HFFc6 (cell line): ENCODE measurements around the gene BIVM. TPM values are rescaled to one million over a fixed set of nuclear protein-coding genes. Genes with fewer than 3 reads are reported as not detected.

Experiments
- DNase-seq: peaks from one replicate; pipeline ENCODE4 v3.0.0-alpha.2; 2018
- H3K27ac Mint-ChIP-seq: 2 replicates; pipeline ENCODE4 v1.8.0; 2020; ENCODE audit warnings: mild to moderate bottlenecking, mixed read lengths
- H3K27me3 Mint-ChIP-seq: 2 replicates; pipeline ENCODE4 v1.8.0; 2021; ENCODE audit warnings: mild to moderate bottlenecking, moderate library complexity, mixed read lengths; ENCODE audit not compliant: insufficient read depth
- H3K36me3 Mint-ChIP-seq: 2 replicates; pipeline ENCODE4 v1.8.0; 2021; ENCODE audit warnings: low read depth, mixed read lengths
- H3K4me1 Mint-ChIP-seq: 2 replicates; pipeline ENCODE4 v1.8.0; 2020; ENCODE audit warnings: low read depth, mixed read lengths
- H3K4me3 Mint-ChIP-seq: 2 replicates; pipeline ENCODE4 v1.8.0; 2020; ENCODE audit warnings: mild to moderate bottlenecking, moderate library complexity, mixed read lengths
- H3K9me3 Mint-ChIP-seq: 2 replicates; pipeline ENCODE4 v1.8.0; 2020; ENCODE audit warnings: mild to moderate bottlenecking, mixed read lengths
- CTCF ChIP-seq: fragments of 200-600 bp; sonication (generic); IDR thresholded peaks from 2 replicates; pipeline ENCODE4 v1.5.0; 2021; ENCODE audit warnings: antibody characterized with exemption, mild to moderate bottlenecking
- total RNA-seq, 6 experiments: library from RNA; stranded (reverse); fragmentation: NEBNext Ultra II Directional; extraction: Animal tissue kit (Norgen Biotek cat#: 25700); gene quantifications; 2 replicates in 1 of 6; 3 replicates in 5 of 6; pipeline ENCODE4 v1.2.3, GENCODE V29; 2021

BIVM gene
- total RNA-seq, 6 experiments from 2014 or later = 16.6 to 24.0 (median 18.9) TPM

GRCh38 chr13:102807699-102808098 lies 8.8 kb downstream of the BIVM start:
- Mint-ChIP-seq H3K27me3 (no peaks in the 10 kb centered on the region; the same call in 1 of the 2 replicates), H3K36me3 (peaks cover 50% of the 10 kb centered on the region), H3K9me3 (peaks cover 16% of the 10 kb centered on the region), H3K4me3 (no peak overlapping the region), H3K4me1 (peaks cover 40% of the 10 kb centered on the region), H3K27ac (no peak overlapping the region)
- DNase-seq = no peak
- TF ChIP-seq CTCF = no peak

GRCh38 chr13:102812611-102813287 lies 13.8 kb downstream of the BIVM start:
- no peak for TF ChIP-seq CTCF
- H3K36me3 Mint-ChIP-seq = peaks cover 47% of the 10 kb centered on the region
- peaks cover 16% of the 10 kb centered on the region for H3K9me3 Mint-ChIP-seq
- no peak overlapping the region; the same call in 1 of the 2 replicates for H3K4me3 Mint-ChIP-seq
- peak overlapping the region; percentile 52 for H3K27ac Mint-ChIP-seq
- H3K27me3 Mint-ChIP-seq = no peaks in the 10 kb centered on the region
- no peak for DNase-seq
- H3K4me1 Mint-ChIP-seq = peaks cover 65% of the 10 kb centered on the region

- Mint-ChIP-seq H3K27ac (no peak overlapping the region), H3K4me1 (peaks cover 70% of the 10 kb centered on the region), H3K9me3 (peaks cover 16% of the 10 kb centered on the region), H3K4me3 (no peak overlapping the region), H3K27me3 (no peaks in the 10 kb centered on the region), H3K36me3 (peaks cover 59% of the 10 kb centered on the region)
- DNase-seq = no peak
- no peak for TF ChIP-seq CTCF
Measured at GRCh38 chr13:102814025-102814607, 15.2 kb downstream of the BIVM start.

GRCh38 chr13:102814793-102815192 lies 15.9 kb downstream of the BIVM start:
- H3K4me3 Mint-ChIP-seq = no peak overlapping the region
- H3K36me3 Mint-ChIP-seq = peaks cover 59% of the 10 kb centered on the region
- H3K4me1 Mint-ChIP-seq = peaks cover 77% of the 10 kb centered on the region
- peaks cover 16% of the 10 kb centered on the region for H3K9me3 Mint-ChIP-seq
- TF ChIP-seq CTCF = no peak
- peak overlapping the region; percentile 59; the same call in 1 of the 2 replicates for H3K27ac Mint-ChIP-seq
- H3K27me3 Mint-ChIP-seq = no peaks in the 10 kb centered on the region
- no peak for DNase-seq

GRCh38 chr13:102815788-102816187 lies 16.9 kb downstream of the BIVM start:
- no peaks in the 10 kb centered on the region for H3K27me3 Mint-ChIP-seq

More at GRCh38 chr13:102815788-102816187, 16.9 kb downstream of the BIVM start:
- DNase-seq = no peak
- Mint-ChIP-seq H3K4me3 (no peak overlapping the region), H3K36me3 (peaks cover 60% of the 10 kb centered on the region), H3K9me3 (peaks cover 12% of the 10 kb centered on the region), H3K4me1 (peaks cover 87% of the 10 kb centered on the region), H3K27ac (no peak overlapping the region)
- no peak for TF ChIP-seq CTCF
